SKM-1 treated with dmso at 0.1 percent for 144 hours (cell line): ENCODE data around the gene P2RX4.
"Not testable (repeated sequence)": the region's sequence is repeated elsewhere in the genome, so short reads cannot be mapped to it uniquely, and the experiment has no call there.

Source experiments
- DNase-seq: peaks from one replicate; lab custom pipeline; 2025; ENCODE audit not compliant: unreplicated experiment; lab: John Stamatoyannopoulos, UW

The P2RX4 gene

DNA sequence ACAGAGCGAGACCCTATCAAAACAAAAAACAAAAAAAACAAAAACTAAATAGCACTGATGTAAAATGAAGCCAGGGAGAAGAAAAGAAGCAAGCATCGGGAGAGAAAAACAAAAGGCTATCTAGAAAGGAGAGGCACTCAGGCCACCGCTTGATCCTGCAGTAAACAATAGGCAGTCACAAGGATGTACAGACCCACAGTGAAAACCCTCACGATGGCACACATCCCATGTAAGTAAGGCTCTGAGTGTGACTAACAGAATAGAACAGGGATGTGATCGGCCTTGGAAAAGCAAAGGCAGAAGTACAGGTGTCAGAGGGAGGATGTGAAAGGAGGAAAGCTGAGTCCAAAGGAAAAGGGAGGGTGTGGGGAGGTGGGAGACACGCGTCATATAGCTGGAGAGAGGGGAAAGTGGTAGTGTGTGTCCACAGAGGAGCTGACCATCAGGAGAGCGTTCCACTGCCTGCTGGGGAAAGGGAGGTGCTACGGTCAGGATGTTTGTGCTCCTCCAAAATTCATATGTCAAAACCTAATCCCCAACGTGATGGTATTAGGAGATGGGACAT, 55.1 kb downstream of the P2RX4 start:
- DNase-seq = no peak

DNA sequence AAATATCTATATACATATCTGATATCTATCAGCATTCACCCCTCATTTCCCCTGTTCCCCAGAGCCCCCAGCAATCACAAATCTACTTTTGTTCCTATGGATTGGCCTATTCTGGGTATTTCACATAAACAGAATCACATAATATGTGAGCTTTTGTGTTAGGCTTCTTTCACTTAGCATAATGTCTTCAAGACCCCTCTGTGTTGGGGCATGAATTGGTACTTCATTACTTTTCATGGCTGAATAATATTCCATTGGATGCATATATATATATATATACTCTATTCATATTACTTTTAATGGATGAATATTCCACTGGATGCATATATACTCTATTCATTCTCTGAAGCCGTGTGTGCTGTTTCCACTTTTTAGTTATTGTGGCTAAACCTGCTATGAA, 57.9 kb downstream of the P2RX4 start:
- no peak for DNase-seq

DNA sequence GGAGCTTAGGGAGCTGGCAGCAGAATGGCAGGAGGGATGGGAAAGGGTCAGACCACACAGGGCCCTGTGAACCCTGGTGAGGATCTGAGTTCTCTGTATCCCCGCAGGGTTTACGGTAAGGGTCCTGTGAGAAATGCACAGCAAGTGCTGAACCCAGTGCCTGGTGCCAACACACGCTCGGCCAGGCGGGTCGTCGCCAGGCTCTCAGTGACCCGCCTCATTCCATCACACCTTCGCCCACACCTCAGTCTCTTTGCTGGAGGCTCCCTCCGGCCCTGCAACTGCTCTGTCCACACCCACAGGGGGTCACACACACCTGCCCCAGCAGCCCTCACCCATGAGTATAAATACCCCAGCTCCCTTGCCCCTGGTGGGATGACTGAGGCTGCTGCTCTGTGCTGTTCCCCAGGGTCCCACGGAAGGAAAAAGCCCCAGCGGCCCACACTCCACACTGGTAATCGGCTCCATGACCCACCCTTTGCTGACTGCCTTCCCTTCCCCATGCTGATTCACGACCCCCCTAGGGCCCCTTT, 63.5 kb downstream of the P2RX4 start:
- DNase-seq = no peak

DNA sequence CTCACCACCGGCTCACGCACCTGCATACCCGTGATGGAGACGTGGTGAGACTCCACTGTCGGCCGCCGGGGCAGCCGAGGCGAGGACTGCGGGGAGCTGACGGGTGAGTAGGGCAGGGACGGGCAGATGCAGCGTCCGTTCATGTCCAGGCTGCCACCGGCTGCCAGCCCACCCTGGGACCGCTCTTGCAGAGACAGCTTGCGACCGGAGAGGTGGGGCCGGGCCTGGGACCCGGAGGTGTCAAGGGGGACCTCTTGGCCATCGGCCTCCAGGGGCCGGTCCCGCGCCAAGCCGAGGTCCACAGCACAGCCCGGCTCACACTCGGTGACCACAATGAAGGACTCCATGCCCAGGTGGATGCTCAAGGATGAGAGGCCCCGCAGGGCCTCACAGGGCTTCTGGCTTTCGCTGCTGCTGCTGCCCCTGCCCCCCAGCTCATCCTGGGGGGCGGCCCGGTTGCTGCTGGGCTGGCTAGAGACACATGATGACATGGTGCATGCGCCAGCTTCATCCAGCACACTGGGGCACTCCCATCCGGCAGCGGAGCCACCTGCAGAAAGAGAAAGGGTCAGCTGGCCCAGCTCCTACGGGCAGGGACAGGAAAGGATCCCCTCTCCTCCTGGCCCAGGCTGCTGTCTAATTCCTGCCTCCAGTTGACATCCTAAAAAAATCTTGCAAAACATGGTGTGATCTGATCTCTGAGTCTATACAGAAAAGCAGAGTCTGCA, 64.3 kb downstream of the P2RX4 start:
- no peak for DNase-seq

DNA sequence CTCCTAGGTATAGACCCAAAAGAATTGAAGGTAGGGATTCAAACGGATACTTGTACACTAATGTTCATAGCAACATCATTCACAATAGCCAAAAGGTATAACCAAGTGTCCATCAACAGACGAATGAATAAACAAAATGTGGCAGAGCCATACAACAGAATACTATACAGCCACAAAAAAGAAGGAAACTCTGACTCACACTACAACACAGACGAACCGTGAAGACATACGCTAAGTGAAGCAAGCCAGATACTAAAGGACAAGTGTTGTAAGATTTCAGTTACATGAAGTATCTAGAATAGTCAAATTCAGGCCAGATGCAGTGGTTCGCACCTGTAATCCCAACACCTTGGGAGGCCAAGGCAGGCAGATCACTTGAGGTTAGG, 67.4 kb downstream of the P2RX4 start:
- DNase-seq = no peak

DNA sequence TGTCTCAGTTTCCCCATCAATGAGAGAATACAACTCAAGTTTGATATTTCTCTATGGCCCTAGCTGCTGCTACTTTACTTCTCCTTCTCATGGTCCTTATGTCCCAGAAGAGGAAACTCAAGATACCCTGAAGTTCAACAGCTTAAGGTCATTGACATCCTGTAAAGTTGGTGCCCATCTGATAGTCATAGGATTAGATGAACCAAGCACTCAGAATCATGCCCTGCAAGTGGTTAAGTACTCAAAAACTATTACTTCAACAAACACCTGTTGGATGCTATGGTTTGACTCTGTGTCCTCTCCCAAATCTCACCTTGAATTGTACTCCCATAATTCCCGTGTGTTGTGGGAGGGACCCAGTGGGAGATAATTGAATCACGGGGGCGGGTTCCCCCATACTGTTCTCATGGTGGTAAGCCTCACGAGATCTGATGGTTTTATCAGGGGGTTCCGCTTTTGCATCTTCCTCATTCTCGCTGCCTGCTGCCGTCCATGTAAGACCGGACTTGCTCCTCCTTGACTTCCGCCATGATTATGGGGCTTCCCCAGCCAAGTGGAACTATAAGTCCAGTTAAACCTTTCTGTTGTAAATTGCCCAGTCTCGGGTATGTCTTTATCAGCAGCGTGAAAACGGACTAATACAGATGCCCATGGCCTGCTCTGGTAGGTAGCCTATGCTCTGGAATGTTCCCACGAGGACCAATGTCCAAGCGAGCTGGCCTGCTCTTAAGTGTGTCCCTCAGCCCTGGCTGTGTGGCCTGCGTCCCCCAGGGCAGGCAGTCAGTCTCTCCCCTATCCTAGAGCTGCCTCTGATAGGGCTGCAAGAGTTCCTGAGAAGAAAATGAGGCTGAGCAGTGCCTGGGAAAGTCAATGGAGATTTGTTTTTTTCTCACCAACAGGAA, 68.5 kb downstream of the P2RX4 start:
- no peak for DNase-seq

DNA sequence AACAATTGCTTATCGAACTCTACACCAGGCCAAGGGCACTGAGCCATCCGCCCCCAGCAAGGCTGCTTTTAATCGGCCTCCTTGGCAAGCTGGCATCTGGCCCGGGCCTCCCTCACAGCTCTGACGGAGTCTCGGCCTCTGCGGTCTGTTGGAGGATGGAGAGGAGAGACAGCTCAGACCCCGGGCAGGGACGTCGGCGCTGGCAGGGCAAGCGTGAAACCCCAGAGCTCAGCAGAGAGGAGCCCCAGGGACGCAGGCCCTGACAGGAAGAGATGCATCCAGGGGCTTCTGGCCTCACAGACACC, 69.1 kb downstream of the P2RX4 start:
- no peak for DNase-seq

DNA sequence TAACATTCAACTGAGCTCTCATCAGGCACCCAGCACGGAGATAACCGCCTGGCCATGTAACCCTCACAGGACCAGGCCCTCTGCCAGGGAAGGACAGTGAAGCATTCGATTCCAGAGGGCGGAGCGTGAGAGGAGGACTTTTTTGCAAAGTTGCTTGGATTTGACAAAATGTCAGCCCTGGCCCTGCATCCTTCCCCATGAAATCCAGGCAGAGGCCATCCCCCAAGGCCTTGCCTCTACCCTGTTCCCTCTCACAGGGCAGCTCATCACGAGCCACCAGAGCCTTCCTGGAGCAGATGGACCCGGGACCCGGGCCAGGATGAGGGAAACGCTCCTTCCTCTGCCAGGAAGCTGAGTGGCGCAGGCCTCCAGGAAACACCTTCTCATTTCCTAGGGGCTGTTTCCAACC, 69.6 kb downstream of the P2RX4 start:
- DNase-seq = no peak

DNA sequence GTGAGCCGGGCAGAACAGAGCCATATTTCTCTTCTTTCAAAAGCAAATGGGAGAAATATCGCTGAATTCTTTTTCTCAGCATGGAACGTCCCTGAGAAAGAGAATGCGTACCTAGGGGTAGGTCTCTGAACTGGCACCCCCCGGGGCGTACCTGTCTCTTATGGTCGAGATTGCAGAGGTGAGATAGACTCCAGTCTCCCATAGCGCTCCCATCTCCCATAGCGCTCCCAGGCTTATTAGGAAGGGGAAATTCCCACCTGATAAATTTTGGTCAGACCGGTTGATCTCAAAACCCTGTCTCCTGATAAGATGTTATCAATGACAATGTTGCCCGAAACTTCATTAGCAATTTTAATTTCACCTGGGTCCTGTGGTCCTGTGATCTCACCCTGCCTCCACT, 70.6 kb downstream of the P2RX4 start:
- not testable (repeated sequence) for DNase-seq

DNA sequence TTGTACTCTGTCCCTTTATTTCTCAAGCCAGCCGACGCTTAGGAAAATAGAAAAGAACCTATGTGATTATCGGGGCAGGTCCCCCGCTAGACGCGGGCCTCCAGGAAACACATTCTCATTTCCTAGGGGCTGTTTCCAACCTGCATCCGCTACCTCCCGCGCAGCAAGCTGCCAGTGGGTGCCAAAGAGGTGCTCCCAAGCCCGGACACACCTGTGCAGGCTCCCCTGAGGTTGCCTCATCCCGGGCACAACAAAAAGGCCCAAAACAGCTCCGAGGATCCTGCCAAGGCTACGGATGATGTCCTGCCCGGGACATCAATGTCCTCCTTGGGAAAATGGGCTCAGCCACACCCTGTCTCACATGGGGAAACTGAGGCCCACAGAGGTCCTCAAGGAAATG, 71.2 kb downstream of the P2RX4 start:
- not testable (repeated sequence) for DNase-seq

DNA sequence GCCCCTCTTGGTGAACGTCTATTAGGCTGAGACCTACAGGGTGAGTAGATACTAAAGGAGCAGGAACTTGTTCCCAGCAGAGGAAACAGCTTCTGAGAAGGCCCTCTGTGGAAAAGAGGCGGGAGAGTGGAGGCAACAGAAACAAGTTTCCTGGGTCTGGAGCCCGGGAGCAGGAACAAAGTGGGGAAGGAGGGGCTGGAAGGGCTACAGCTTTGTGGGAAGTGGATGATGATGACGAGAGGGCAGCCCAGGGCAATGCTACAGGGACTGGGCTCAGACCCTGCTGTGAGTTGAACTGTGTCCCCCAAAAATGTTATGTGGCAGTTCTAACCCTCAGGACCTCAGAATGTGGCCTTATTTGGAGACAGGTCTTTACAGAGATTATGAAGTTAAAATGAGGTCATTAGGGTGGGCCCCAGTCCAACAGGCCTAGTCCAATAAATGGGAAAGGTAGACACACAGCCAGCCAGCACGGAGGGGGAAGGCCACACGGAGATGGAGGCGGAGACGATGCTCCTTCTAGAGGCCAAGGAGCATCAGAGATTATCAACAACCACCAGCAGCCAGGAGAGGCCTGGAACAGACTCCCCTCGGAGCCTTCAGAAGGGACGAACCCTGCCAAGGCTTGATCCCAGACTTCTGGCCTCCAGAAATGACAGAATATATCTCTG, 72.3 kb downstream of the P2RX4 start:
- no peak for DNase-seq

DNA sequence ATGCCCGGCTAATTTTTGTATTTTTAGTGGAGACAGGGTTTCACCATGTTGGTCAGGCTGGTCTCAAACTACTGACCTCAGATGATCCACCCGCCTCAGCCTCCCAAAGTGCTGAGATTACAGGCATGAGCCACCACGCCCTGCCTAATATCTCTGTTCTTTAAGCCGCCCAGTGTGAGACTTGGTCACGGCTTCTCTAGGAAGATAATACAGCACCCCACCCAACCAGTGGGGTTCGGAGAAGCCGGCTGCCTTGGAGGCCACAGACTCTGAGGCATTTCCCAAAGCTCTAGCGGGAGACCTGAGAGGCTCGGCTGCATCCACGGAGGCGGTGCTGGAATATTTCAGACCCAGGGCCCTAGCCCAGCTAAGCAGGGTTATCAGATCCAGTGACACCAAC, 73.0 kb downstream of the P2RX4 start:
- not testable (repeated sequence) for DNase-seq

DNA sequence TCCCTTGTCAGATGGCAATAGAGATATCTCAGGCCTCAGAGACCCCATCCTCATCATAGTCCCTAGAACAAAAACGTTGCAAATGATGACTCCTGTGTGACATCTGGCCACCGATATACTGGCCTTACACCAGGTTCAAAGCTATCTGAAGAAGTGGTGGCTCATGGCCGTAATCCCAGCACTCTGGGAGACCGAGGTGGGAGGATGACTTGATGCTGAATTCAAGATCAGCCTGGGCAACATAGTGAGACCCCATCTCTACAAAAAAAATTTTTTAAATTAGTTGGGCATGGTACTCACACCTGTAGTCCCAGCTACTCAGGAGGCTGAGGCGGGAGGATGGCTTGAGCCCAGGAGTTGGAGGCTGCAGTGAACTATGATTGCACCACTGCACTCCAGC, 73.5 kb downstream of the P2RX4 start:
- DNase-seq = no peak
